Measurements from ENCODE around the gene CARS1.

- TF ChIP-seq CTCF (IDR thresholded peaks at IDR 0.05) (no peak), POLR2A (IDR thresholded peaks at IDR 0.05) (no peak)
These were observed 50.5 kb downstream of the CARS1 start for GRCh38 chr11:3006505-3007260.

Measured in suprapubic skin (tissue), 3 donors.